Daoy (cell line): Measurements from ENCODE around the gene APBB3. TPM values are rescaled to one million over a fixed set of nuclear protein-coding genes. Genes with fewer than 3 reads are reported as not detected.
"Not testable (repeated sequence)": the region's sequence is repeated elsewhere in the genome, so short reads cannot be mapped to it uniquely, and the experiment has no call there.

Source experiments
- DNase-seq: peaks from one replicate; pipeline ENCODE4 v3.0.0-alpha.2; 2015; ENCODE audit warnings: low read depth
- total RNA-seq: library from RNA; depleted of rRNA; stranded (reverse); fragments of >200 nt; shearing (Covaris generic); gene quantifications from 2 replicates; pipeline ENCODE4 v1.2.3, GENCODE V29; 2014; rRNA removed

Gene APBB3
- total RNA-seq: 10.7 and 15.9 TPM in 2 replicates

- DNase-seq: peak; percentile 99
These were observed at the start of gene APBB3, which contains the start of gene SLC35A4 for GRCh38 chr5:140564196-140565023. Gene APBB3, minus strand, starts transcription at chr5:140564598. Its CDS starts 353 bp downstream, at chr5:140564245. Gene SLC35A4, plus strand, starts transcription at chr5:140564828. Its CDS starts 2,342 bp downstream, at chr5:140567170.

DNA sequence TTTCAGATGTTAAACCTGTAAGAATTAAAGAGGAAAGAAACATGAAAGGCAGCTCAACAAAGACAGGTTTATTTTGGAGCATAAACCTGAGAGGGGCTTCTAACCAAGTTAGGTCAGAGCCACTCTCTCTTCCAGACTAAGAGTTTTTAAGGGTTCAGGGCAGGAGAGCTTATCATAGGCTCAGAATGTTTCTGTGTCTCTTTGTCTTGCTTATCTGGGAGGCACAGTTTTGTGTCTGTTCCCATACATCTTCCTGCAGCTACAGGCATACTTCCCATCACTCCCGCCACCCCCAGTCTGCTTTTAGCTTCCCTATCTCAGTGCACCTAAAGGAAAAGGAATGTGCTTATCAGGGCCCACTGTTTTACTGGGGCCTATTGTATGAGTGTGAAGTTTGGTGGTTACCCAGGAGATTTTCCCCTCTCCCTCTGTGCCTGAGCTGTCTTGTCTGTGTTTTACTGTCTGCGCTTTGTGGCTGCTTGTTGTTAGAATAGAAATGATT lies 46.7 kb upstream of the APBB3 start:
- peak; percentile 22 for DNase-seq

- peak; percentile 54 for DNase-seq
These were observed 44.7 kb upstream of the APBB3 start for GRCh38 chr5:140609126-140609525.

DNA sequence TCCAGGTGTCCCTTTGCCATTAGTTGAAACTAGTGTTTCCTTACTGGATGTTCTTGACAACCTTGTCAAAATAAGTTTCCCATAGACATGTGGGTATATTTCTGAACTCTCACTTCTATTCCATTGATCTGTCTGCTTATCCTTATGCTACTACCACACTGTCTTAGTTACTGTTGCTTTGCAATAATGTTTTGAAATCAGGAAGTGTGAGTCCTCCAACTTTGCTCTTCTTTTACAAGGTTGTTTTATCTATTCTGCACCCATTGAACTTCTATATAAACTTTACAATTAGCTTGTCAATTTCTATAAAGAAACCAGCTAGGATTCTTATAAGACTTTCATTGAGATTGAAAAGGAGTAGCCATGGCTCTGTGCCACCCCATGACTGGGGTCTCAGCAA lies 44.3 kb upstream of the APBB3 start:
- DNase-seq: no peak

- no peak for DNase-seq
These were observed 42.6 kb upstream of the APBB3 start for GRCh38 chr5:140607031-140607430.

- DNase-seq: no peak
These were observed 41.5 kb upstream of the APBB3 start for GRCh38 chr5:140605879-140606278.

DNA sequence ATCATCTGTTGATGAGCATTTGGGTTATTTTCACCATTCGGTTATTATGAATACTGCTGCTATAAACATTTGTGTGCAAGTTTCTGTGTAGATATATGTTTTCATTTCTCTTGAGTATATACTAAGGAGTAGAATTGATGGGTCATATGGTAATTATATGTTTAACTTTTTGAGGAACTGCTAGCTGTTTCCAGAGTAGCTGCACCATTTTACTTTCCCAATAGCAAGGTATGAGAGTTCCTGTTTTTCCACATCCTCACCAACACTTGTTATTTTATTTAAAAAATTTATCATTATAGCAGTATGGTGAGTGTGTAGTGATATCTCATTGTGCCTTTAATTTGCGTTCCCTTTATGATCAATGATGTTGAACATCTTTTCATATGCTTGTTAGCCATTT lies 39.3 kb upstream of the APBB3 start:
- no peak for DNase-seq

DNA sequence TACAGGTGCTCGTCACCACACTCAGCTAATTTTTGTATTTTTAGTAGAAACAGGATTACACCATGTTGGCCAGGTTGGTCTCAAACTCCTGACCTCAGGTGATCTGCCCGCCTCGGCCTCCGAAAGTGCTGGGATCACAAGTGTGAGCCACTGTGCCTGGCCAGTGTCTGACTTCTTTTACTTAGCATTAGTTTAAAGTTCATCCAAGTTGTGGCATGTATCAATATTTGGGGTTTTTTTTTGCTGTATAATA lies 39.0 kb upstream of the APBB3 start:
- DNase-seq: not testable (repeated sequence)

- no peak for DNase-seq
These were observed 37.7 kb upstream of the APBB3 start for GRCh38 chr5:140602147-140602546.

DNA sequence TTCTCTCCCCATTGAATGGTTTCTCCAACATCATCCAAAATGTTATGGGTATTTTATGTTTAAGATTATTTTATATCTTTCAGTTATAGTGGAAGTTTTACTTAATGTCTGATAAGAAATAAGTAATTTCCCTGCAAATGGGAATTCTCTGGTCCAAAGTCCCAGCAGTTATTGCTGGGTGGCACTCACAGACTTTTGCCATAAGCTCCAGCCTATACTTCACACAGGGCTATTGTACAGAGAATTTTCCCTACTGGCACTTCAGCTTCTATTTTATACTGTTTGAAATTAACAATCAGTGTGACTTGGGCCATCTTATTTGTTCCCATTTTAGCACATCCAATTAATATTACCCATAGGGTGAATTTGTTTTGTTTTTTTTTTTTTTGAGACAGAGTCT lies 35.7 kb upstream of the APBB3 start:
- no peak for DNase-seq

DNA sequence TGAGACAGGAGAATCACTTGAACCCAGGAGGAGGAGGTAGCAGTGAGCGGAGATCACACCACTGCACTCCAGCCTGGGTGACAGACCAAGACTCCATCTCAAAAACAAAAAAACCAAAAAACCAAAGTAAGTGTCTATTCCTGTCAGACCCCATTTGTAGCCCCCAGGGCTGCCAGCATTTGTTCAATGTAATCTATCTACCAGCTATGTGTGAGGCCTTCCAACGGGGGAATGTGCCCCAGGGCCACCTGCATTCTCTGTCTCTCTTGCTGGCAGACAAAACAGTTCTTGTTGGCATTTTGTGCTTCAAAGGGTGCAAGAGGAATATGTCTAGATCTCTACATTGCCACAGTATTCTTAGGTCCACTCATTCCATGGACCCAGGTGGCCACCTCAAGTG lies 34.4 kb upstream of the APBB3 start:
- no peak for DNase-seq

DNA sequence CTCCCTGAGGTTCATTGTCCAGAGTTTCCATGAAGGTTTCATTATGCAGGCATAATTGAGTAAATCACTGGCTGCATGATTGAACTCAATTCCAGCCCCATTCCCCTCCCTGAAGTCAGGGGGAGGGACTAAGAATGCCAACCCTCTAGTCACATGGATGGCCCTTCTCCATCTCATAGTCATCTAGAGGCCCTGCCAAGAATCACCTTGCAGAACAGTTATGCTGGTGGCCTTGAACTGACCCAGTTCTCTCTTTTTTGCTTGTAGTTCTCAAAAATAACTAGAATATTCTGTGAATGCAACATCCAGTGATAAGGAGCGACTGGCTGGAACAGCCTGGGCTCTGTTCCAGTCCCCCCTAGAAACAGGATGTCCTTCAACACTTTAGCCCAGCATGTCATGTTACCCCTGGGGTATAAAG lies 31.9 kb upstream of the APBB3 start:
- no peak for DNase-seq

DNA sequence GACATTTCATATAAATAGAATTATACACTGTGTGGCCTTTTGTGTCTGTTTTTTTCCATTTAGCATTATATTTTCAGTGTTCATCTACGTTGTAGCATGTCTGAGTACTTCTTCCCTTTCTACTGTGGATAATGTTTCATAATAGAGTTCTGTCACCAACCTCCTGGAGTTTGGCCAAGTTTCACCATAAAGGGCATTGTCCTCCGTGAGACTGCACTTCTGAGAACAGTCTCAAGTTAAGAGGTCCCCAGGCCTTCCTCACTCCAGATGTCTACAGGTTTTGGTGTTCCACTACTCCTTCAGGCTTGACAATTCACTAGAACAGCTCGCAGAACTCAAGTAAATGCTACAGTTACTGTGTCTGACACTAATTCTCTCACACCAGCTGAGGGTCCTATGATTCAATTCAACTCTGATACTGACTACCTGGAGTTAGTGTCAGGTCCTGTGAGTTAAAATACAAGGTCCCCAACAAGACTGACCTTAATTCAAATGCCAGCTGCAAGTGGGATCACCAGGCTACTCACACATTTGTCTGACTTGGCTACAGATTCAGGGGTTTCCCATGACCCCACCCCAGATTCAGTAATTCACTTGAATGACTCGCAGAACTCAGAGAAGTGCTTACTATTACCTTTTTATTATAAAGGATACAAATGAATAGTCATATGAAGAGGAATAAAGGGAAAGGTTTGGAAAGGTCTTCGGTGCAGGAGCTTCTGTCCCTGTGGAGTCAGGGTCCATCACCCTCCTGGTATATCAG lies 31.3 kb upstream of the APBB3 start:
- no peak for DNase-seq

- DNase-seq: no peak
These were observed 29.8 kb upstream of the APBB3 start for GRCh38 chr5:140594169-140594568.

GRCh38 chr5:140593070-140593469 lies 28.7 kb upstream of the APBB3 start:
- DNase-seq: not testable (repeated sequence)

- DNase-seq: peak; percentile 35
These were observed 27.5 kb upstream of the APBB3 start for GRCh38 chr5:140591747-140592372.

DNA sequence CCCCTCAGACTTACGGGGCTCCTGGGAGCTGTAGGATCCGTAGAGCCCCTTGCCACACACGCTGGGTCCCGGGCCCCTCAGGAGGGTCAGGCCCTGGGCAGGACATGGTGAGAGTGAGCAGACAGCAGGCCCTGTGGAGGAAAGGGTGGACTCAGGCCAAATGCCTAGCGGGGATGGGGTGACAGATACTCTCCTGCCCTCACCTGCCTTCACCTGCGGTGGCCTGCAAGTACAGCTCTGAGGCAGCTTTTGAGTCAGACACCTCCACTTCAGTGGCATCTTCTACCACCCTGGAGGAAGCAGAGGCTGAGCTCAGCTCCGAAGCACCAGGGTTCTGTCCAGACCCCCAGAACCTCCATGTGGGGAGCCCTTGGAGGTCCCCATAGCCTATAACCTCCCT lies 26.5 kb upstream of the APBB3 start:
- no peak for DNase-seq

- DNase-seq: no peak
These were observed 24.1 kb upstream of the APBB3 start for GRCh38 chr5:140588311-140589070.

GRCh38 chr5:140587495-140587894 lies 23.1 kb upstream of the APBB3 start:
- no peak for DNase-seq

- not testable (repeated sequence) for DNase-seq
These were observed 14.9 kb upstream of the APBB3 start for GRCh38 chr5:140579188-140579747.

GRCh38 chr5:140576776-140577201 lies 12.4 kb upstream of the APBB3 start:
- DNase-seq: no peak
